GM12878 (cell line): Measurements from ENCODE around the gene HUNK. TPM values are rescaled to one million over a fixed set of nuclear protein-coding genes. Genes with fewer than 3 reads are reported as not detected.

Experiments
- ATAC-seq: fragments of 200-7000 bp; cut with Tn5 transposase; 3 replicates; pipeline ENCODE4 v1.9.1; 2020; ENCODE audit warnings: mild to moderate bottlenecking, moderate library complexity
- BruUV-seq: library from RNA; stranded (reverse); fragments of 400-500 nt; replicated peaks from 2 replicates; lab custom pipeline; 2021; lab: Mats Ljungman, UMichigan
- CTCF ChIA-PET: fragments of 300-600 bp; sonication (Branson Sonifier 250); formaldehyde crosslinking; extraction: SDS; loops from one replicate; lab custom pipeline; 2021; ENCODE audit warnings: inconsistent platforms; lab: Yijun Ruan, JAX
- POLR2A ChIA-PET: fragments of 350-600 bp; formaldehyde crosslinking; extraction: SDS; loops from one replicate; lab custom pipeline; 2021; ENCODE audit warnings: inconsistent platforms; lab: Charles Lee
- RAD21 ChIA-PET: fragments of 300-600 bp; sonication (Branson Sonifier 250); formaldehyde crosslinking; loops from one replicate; lab custom pipeline; 2023; ENCODE audit warnings: antibody characterized with exemption; ENCODE audit not compliant: unreplicated experiment; lab: Charles Lee
- SMC1A ChIA-PET: fragments of 300-600 bp; sonication (Branson Sonifier 250); formaldehyde crosslinking; loops from one replicate; lab custom pipeline; 2023; ENCODE audit not compliant: unreplicated experiment, uncharacterized antibody; lab: Charles Lee
- DNase-seq: peaks from one replicate; pipeline ENCODE4 v3.0.0-alpha.2; 2011; ENCODE audit warnings: low read depth, low spot score
- FAIRE-seq: peaks from 3 replicates; lab custom pipeline; 2011; peaks lifted over from hg19 to GRCh38; lab: Jason Lieb, UNC
- H2AFZ ChIP-seq: 2 replicates; pipeline ENCODE4 v1.6.0; 2011; ENCODE audit warnings: low read depth, low read length, control low read depth; ENCODE audit not compliant: control insufficient read depth
- H3K27ac ChIP-seq: 2 replicates; pipeline ENCODE4 v1.5.1; 2011; ENCODE audit warnings: control low read depth; ENCODE audit not compliant: control insufficient read depth, insufficient read depth
- H3K27me3 ChIP-seq, 2 experiments: replicated peaks in 1 of 2; 2 replicates each; pipeline versions ENCODE4 v1.6.0 to v1.6.1; 2011; ENCODE audit warnings: low read length in 1 of 2; ENCODE audit not compliant: control insufficient read depth in 2 of 2, insufficient read depth in 2 of 2
- H3K36me3 ChIP-seq, 2 experiments: 2 replicates each; pipeline ENCODE4 v1.5.1; 2011; ENCODE audit warnings: low read length in 1 of 2; ENCODE audit not compliant: control insufficient read depth in 2 of 2, insufficient read depth in 2 of 2
- H3K4me1 ChIP-seq: 2 replicates; pipeline ENCODE4 v1.6.1; 2011; ENCODE audit warnings: mild to moderate bottlenecking, low read length, moderate library complexity, mixed read lengths; ENCODE audit not compliant: control insufficient read depth, insufficient read depth
- H3K4me2 ChIP-seq: 2 replicates; pipeline ENCODE4 v1.6.0; 2011; ENCODE audit warnings: control low read depth; ENCODE audit not compliant: control insufficient read depth, insufficient read depth
- H3K4me3 ChIP-seq: fragments of 200-600 bp; sonication (generic); 2 replicates; pipeline ENCODE4 v1.5.1; 2016
- H3K79me2 ChIP-seq: 2 replicates; pipeline ENCODE4 v1.6.0; 2011; ENCODE audit warnings: low read length; ENCODE audit not compliant: control insufficient read depth, insufficient read depth
- H3K9ac ChIP-seq: 2 replicates; pipeline ENCODE4 v1.8.0; 2011; ENCODE audit warnings: low read length, control low read depth, mixed read lengths; ENCODE audit not compliant: control insufficient read depth, insufficient read depth
- H3K9me3 ChIP-seq: replicated peaks from 3 replicates; pipeline ENCODE4 v1.5.1; 2011; ENCODE audit warnings: mild to moderate bottlenecking, low read length; ENCODE audit not compliant: control insufficient read depth, insufficient read depth
- H4K20me1 ChIP-seq: 2 replicates; pipeline ENCODE4 v1.6.0; 2011; ENCODE audit not compliant: control insufficient read depth, insufficient read depth
- BACH1 ChIP-seq: fragments of 450-650 bp; IDR thresholded peaks from 2 replicates; pipeline ENCODE4 v1.6.1; 2017; ENCODE audit warnings: mild to moderate bottlenecking, borderline replicate concordance
- CREB1 ChIP-seq: IDR thresholded peaks from 2 replicates; pipeline ENCODE4 v1.6.1; 2012; ENCODE audit warnings: low read depth, mild to moderate bottlenecking, inconsistent platforms
- ELK1 ChIP-seq: IDR thresholded peaks from 2 replicates; pipeline ENCODE4 v1.6.1; 2012; ENCODE audit warnings: low read depth, low read length, improper control_type of control experiment
- IKZF2 ChIP-seq, 2 experiments: fragments of 450-650 bp; IDR thresholded peaks; 2 replicates each; pipeline ENCODE4 v1.6.1; 2017; ENCODE audit warnings: mild to moderate bottlenecking in 2 of 2, moderate library complexity in 2 of 2
- JUND ChIP-seq: IDR thresholded peaks from 2 replicates; pipeline ENCODE4 v1.6.1; 2012; ENCODE audit warnings: low read depth, mild to moderate bottlenecking, low read length, improper control_type of control experiment, moderate library complexity
- MXI1 ChIP-seq: fragments of 150-350 bp; IDR thresholded peaks from 2 replicates; pipeline ENCODE4 v1.6.1; 2011; ENCODE audit warnings: low read depth, mild to moderate bottlenecking, inconsistent platforms, low read length, improper control_type of control experiment
- NFIC ChIP-seq: IDR thresholded peaks from 2 replicates; pipeline ENCODE4 v1.6.1; 2012; ENCODE audit warnings: low read depth, mild to moderate bottlenecking, inconsistent platforms, low read length, moderate library complexity
- NFXL1 ChIP-seq: fragments of 450-650 bp; IDR thresholded peaks from 2 replicates; pipeline ENCODE4 v1.6.1; 2017; ENCODE audit warnings: antibody characterized with exemption, mild to moderate bottlenecking, borderline replicate concordance
- NR2C2 ChIP-seq: IDR thresholded peaks from 2 replicates; pipeline ENCODE4 v1.6.1; 2011; ENCODE audit warnings: borderline replicate concordance, low read depth; ENCODE audit not compliant: control insufficient read depth, insufficient read length
- PRDM15 ChIP-seq: fragments of 450-650 bp; formaldehyde crosslinking; IDR thresholded peaks from 2 replicates; pipeline ENCODE4 v1.4.0; 2020; ENCODE audit warnings: mild to moderate bottlenecking, moderate library complexity
- STAT1 ChIP-seq: fragments of 450-650 bp; conservative IDR thresholded peaks from 2 replicates; pipeline ENCODE4 v1.6.1; 2014; ENCODE audit warnings: antibody characterized with exemption, mild to moderate bottlenecking
- SUZ12 ChIP-seq: fragments of 200-600 bp; sonication (generic); IDR thresholded peaks from one replicate; pipeline ENCODE4 v1.6.1; 2018; ENCODE audit warnings: antibody characterized with exemption, mild to moderate bottlenecking; ENCODE audit not compliant: unreplicated experiment
- ZBED1 ChIP-seq: IDR thresholded peaks from 2 replicates; pipeline ENCODE4 v1.6.1; 2016; ENCODE audit warnings: borderline replicate concordance
- ZNF274 ChIP-seq: IDR thresholded peaks from one replicate; pipeline ENCODE4 v1.8.0; 2011; ENCODE audit not compliant: insufficient read length, insufficient read depth
- WGBS: methylation state at CpG from one replicate; pipeline ENCODE4 v1.1.6; 2016; ENCODE audit warnings: low lambda C conversion rate; ENCODE audit not compliant: insufficient replicate concordance, insufficient coverage; ENCODE audit errors: missing lambda C conversion rate; 5-methylcytosine and 5-hydroxymethylcytosine counted together
- in situ Hi-C: fragments of 300-500 bp; cut with MboI; formaldehyde crosslinking; loops from 9 replicates; pipeline ENCODE4 v1.14.3; 2018; ENCODE audit warnings: mixed read lengths
- intact Hi-C: fragments of 100-400 bp; cut with micrococcal nuclease; formaldehyde crosslinking; loops from one replicate; pipeline ENCODE4 v1.14.2; 2022; ENCODE audit not compliant: unreplicated experiment
- polyA plus RNA-seq, 11 experiments: library from polyadenylated mRNA; depleted of rRNA in 4 of 11; unstranded in 6 of 11; stranded (reverse) in 5 of 11; fragments of >200 nt; fragmentation: Nextera tagmentation in 4 of 11; fragmentation: Illumina TruSeq in 1 of 11; extraction: Ambion mirVana in 4 of 11; extraction: Trizol in 1 of 11; gene quantifications; 1 replicate in 1 of 11; 2 replicates in 10 of 11; pipeline versions ENCODE4 v1.2.1 to v1.2.3, GENCODE V29; 2011 to 2016; ENCODE audit warnings: inconsistent platforms in 2 of 11, missing spikeins in 2 of 11, low read depth in 1 of 11
- total RNA-seq, 4 experiments: library from RNA; depleted of rRNA in 3 of 4; stranded (reverse); fragments of >200 nt in 3 of 4; fragmentation: Illumina TruSeq in 1 of 4; extraction: Trizol in 1 of 4; gene quantifications; 2 replicates each; pipeline versions ENCODE4 v1.2.1 to v1.2.3, GENCODE V29; 2013 to 2021

Gene HUNK
- total and polyA plus RNA-seq, 10 of the 15 experiments (the other 5 are each of a cell fraction or from before 2014, with no cell fraction given): under 0.01 to 0.14 (median 0.03) TPM; not detected in 7

GRCh38 chr21:31967334-31967733 is 94.5 kb downstream of the HUNK start:
- no peak overlapping the region for H3K4me3 ChIP-seq
- intact Hi-C loops: no loop called here
- 5% methylated on average over 7 of the region's 7 CpGs for WGBS
- H3K9me3 ChIP-seq: no peaks in the 10 kb centered on the region
- TF ChIP-seq CREB1 (no peak), STAT1 (no peak), IKZF2 (IDR thresholded peaks at IDR 0.05) (no peak)
- TF ChIP-seq, all 136 proteins: peak for 0
- DNase-seq (no peak), FAIRE-seq (no peak), ATAC-seq (no peak)
- no peak overlapping the region for H2AFZ ChIP-seq
- no peak overlapping the region for H3K27ac ChIP-seq
- H3K79me2 ChIP-seq: no peaks in the 10 kb centered on the region
- H3K4me2 ChIP-seq: no peak overlapping the region
- H3K9ac ChIP-seq: no peak overlapping the region
- CTCF ChIA-PET: interaction anchor here (0.8 kb wide), 1 partner anchor 15 kb away, joined by 6 read pairs; no protein-coding TSS in a partner anchor
- no peaks in the 10 kb centered on the region for H3K4me1 ChIP-seq
- no TSS peak for BruUV-seq
- H3K36me3 ChIP-seq: no peaks in the 10 kb centered on the region
- POLR2A ChIA-PET: no interaction called here
- in situ Hi-C loops: no loop called here
- no peaks in the 10 kb centered on the region for H4K20me1 ChIP-seq
- RAD21 ChIA-PET: no interaction called here
- no peaks in the 10 kb centered on the region for H3K27me3 ChIP-seq
- SMC1A ChIA-PET: no interaction called here

- Histone ChIP-seq H3K4me1 (no peaks in the 10 kb centered on the region), H3K4me3 (no peak overlapping the region), H4K20me1 (no peaks in the 10 kb centered on the region), H3K9ac (no peak overlapping the region), H3K27me3 (no peaks in the 10 kb centered on the region; a peak in 1 of 4 replicates), H3K9me3 (no peaks in the 10 kb centered on the region; the same call in 2 of the 3 replicates), H3K27ac (no peak overlapping the region), H3K79me2 (no peaks in the 10 kb centered on the region), H2AFZ (no peak overlapping the region), H3K4me2 (no peak overlapping the region), H3K36me3 (no peaks in the 10 kb centered on the region)
- RAD21 ChIA-PET: no interaction called here
- intact Hi-C loops: no loop called here
- in situ Hi-C loops: no loop called here
- CTCF ChIA-PET: no interaction called here
- BruUV-seq: no TSS peak
- POLR2A ChIA-PET: no interaction called here
- DNase-seq (no peak), FAIRE-seq (no peak), ATAC-seq (no peak)
- SMC1A ChIA-PET: no interaction called here
- WGBS: 59% methylated on average over 7 of the region's 7 CpGs
- TF ChIP-seq ZBED1 (no peak), PRDM15 (CRISPR knock-in tag) (no peak), NR2C2 (no peak), NFIC (no peak), NFXL1 (no peak), ELK1 (no peak), BACH1 (no peak), MXI1 (no peak), JUND (no peak), ZNF274 (no peak), SUZ12 (no peak)
These were observed 99.8 kb downstream of the HUNK start for GRCh38 chr21:31972622-31973021.
